ENCODE results near the gene STK10.

STK10 gene

DNA sequence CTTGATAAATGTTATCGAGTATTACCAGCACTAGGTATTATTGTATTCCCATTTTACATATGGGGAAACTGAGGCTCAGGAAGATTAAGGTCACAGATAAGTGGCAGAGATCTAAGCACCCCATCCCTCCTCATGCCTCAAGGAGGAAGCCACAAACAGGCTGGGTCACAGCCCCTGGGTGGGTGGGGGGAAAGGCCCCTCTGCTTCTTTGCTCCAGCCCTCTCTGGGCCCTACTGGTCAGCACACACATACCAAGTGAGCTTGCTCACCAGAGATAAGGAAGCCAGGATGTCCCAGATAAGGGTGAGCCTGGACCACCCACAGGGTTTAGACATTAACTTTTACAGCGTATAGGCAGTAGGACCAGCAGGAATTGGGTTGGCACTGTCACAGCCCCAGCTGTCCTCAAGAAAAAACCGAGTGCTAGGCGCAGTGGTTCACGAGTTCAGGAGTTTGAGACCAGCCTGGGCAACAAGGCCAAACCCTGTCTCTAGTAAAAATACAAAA, 45.3 kb downstream of the STK10 start:
- ATAC-seq: no peak

DNA sequence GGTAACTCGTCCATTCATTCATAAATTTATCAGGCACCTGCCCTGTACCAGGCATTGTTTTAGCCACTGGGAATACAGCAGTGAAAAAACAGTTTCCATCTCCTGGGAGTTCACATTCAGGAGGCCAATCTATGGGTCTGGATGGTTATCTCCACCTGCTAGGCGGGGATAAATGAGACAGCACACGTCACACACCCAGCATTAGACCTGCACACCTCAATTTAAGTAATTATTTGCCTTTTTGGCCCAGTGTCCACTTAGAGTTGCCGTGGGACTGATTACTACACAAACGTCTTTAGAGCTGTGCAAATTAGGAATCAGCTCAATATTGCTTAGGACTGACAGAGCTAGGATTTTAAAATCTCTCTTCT, 46.1 kb downstream of the STK10 start:
- DNase-seq (no peak), ATAC-seq (no peak)

More for the DNA sequence above, 45.3 kb downstream of the STK10 start:
- DNase-seq: no peak

DNA sequence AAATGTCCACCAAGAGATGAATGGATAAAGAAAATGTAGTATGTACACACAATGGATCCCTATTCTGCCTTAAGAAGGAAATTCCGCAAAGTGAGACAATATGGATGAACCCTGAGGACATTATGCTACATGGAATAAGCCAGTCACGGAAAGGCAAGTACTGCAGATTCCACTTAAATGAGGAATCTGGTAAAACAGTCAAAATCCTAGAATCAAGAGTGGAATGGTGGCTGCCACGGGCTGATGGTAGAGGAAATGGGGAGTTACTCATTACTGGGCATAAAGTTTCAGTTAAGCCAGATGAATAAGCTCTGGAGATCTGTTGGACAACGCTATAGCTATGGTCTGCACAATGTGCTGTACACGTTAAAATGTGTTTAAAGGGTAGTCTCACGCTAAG, 47.2 kb downstream of the STK10 start:
- DNase-seq: no peak
- ATAC-seq: no peak

DNA sequence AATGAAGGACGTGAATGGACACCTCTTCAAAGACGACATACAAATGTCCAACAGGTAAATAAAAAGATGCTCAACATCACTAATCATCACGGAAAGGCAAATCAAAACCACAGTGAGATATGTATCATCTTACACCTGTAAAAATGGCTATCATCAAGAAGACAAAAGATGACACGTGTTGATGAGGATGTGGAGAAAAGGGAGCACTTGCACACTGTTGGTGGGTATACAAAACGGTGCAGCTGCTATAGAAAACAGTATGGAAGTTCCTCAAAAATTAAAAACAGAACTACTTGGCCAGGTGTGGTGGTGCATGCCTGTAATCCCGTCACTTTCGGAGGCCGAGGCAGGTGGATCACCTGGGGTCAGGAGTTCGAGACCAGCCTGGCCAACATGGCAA, 47.9 kb downstream of the STK10 start:
- ATAC-seq (no peak), DNase-seq (no peak)

DNA sequence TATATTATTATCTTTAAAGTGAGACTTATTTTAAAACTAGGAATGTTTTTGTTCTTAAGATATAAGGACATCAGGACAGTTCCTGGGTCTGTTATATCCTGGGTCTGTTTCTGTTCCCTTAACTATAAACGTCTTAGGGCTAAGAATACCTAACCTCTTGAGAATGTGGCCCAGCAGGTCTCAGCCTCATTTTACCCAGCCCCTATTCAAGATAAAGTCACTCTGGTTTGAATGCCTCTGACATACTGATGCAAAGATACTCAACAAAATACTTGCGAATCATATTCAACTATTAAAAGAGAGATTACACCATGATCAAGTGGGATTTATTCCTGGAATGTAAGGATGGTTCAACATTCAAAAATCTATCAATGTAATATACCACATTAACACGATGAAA, 51.0 kb downstream of the STK10 start:
- DNase-seq (no peak), ATAC-seq (no peak)

DNA sequence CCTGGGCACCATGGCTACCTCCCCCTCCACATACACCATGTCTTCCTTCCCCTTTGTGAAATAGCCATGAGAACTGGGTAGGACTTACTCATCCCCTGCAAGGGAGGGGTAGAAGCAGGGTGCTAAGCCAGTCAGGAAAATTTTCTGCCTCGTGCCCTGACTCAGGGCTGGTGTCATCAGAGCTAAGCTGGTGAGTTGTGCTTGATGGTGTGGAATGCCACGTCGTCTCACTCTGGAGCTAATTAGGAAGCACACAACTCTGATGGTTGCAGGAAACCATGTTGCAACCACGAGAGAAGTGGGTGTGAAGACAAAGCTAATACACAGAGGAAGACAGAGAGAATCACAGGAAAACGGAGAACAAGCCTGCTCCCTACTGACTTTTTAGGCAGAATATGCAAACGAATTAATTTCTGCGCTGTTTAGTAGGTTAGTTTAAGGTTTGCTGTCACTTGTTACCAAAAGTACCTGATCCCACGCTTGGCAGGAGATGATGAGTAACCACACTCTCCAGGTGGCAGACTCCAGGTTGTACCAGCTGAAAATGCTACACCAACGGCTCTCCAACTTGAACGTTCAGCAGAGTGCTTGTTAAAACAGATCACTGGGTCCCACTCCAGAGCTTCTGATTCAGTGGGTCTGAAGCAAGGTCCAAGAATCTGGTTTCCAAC, 54.5 kb downstream of the STK10 start:
- DNase-seq: peak; percentile 68
- ATAC-seq: peak; percentile 100

DNA sequence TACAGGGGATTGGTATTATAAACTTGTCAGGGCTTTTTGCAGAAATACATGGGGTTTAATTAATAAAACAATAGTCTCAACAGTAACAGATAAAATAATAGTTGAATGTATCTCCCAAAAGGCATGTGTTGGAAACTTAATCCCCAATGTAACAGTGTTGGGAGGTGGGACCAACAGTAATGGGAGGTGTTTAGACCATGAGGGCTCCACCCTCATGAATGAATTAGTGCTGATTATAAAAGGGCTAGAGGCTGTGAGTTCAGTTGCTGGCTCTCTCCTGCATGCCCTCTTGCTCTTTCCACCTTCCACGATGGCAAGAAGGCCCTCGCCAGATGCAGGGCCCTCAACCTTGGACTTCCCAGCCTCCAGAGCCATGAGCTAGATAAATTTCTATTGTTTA, 56.3 kb downstream of the STK10 start:
- DNase-seq (no peak), ATAC-seq (no peak)

DNA sequence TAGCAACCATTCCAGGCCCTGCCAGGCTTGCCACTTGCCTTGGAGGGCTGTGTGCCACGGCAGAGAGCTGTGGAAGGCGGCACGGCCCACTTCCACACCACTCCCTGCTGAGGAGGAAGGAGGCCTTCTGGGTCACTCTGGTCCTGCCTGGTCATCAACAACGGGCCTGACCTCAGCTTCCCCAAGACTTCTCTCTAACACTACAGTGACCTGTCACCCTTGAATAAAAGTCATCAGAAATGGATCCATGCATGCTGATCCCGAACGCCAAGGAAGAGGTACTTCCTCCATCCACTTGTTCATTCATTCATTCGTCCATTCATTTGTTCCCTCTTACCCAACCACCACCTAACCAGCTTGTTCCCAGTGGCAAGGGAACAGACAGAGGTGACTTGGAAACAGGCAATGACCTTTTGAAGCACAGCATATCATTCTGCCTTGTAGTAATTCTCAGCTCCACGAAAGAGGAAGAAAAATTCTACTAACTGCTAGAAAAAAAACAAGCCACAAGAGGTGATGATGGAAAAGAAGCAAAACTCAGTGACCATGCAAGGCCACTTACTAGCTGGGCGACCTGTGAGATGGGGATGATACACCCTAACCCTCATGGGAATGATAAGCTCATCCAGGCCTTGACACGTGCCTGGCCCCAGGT, 58.6 kb downstream of the STK10 start:
- DNase-seq (no peak), ATAC-seq (no peak)

DNA sequence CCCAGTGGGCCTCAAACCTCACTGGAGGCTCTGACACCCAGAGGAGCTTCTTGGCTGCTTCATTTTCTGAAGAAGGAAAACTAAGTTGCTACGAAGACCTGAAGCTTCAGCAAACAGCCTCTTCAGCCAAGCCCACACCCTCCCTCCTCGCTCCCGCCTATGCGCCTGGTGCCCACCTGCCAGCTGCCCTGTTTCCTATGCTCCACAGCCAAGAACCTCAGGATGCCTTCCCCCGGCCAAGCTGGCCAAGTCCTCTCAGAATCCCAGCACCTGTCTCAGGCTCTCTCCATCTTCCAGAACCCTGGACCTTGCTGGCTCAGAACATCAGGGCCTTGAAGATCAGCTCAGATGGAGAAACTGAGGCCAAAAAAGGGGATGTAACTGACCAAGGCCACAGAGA, 60.4 kb downstream of the STK10 start:
- ATAC-seq (no peak), DNase-seq (no peak)

DNA sequence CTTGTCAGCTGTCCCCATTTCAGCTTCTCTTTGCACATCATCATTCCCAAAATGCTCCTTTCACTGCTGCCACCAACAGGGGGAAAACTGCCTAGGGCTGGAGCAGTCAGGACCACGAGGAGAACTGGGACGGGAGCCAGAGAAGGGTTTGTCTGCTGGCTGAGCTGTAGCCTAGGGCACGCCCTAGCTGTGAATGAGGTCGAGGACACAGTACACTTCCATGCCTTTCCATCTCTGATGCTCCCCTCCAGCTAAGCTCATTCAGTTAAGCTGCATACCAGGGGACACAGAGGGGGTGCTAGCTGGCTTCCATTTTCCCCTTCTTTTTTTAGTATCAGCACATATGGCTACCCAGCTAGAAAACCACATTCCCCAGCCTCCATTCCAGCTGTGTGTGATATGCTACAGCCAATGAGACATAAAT, 64.7 kb downstream of the STK10 start:
- DNase-seq (no peak), ATAC-seq (no peak)

DNA sequence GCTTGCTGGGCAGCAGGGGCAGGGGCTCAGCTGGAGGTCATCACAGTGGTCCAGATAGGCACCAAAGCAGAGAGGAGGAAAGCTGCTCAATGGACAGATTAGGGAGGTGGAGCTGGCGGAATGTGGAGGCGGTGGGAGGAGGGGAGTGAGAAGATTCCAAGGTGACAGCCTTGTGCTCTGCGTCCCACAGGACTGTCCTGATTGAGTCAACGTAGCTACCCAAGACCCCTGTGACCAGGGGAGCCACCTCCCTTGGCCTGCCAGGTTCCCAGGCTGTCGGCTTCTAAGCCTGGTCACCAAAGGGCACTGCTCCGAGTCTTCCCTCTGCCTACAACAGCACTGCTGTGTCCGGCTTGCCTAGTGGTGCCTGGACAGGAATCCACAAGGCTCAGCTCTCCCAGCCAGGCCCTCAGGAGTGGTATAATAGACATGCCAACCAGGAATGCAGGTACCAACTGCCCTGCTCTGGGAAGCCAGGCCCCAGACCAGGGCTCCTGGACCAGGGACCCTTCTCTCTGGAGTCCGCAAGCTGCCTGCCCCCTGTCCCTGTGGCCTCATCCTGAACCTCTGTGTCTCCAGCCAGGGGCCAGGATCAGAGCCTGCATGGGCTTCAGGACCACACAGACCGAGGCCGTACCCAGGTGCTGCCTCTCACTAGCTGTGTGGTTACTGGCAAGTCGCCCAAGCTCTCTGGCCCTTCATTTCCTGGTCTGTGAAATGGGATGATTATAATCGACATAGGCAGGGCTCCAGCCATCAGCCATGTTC, 67.9 kb downstream of the STK10 start:
- no peak for DNase-seq
- ATAC-seq: no peak

DNA sequence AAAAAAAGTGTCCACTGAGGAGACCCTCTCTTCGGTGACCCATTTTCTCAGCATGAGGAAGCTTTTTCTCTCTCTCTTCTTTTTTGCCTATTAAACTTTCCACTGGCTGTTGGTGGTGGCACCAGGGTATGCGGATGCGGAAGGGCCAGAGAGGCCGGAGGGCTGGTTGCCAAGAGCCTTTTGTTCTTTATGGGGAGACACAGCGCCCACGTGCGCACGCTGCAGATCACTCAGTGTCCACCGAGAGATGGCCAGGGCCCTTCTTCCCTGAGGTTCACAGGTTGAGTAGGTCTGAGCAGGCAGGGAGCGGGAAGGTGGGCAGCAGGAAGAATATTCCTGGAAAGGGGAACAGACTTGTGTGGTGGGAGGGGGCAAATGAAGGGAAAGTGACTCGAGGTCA, 69.1 kb downstream of the STK10 start:
- DNase-seq: no peak
- ATAC-seq: no peak

DNA sequence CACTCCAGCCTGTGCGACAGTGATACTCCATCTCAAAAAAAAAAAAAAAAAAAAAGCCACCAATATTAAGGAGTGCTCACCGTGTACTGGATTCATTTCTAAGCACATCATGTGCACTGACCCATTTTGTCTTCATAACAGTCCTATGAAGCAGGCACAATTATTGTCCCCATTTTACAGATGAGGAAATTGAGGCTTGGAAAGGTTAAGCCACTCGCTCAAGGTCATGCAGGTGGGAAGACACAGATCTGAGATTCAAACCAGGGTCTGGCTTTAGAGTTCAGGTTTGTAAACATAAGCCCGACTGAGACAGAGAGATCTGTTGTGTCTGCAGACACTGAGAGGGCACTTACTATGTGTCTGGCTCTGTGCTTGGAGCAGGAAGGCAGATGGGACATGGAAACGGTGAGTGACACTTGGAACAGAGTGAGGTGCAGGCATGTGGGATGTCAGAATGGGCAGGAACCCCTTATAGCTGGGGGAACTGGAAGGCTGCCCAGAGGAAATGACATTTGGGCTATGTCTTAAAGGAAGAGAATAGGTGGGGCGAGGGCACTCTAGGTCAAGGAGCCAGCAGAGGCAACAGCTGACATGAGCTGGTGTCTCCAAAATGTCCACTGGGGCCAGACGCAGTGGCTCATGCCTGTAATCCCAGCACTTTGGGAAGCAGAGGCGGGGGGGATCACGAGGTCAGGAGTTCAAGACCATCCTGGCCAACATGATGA, 69.9 kb downstream of the STK10 start:
- ATAC-seq (no peak), DNase-seq (no peak)

DNA sequence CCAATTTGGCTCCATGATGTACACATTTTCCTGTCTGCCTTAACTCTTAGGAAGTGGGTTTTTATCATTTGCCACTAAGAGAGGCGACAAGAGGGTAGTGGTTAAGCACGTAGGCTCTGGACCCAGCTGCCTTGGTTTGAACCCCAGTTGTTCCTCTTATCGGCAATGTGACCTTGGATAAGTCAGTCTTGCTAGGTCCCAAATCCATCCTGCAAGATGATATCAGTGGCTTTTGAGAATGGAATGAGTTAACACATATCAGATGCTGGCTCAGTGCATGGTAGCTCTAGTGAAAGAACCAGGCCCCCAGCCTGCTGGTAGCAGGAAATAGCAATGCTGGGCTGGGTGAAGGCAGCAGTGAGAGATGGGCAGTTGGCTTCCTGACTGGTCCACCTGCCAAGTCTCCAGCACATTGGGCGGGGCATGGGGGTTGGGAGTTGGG, 72.5 kb downstream of the STK10 start:
- ATAC-seq (no peak), DNase-seq (peak; percentile 34)

DNA sequence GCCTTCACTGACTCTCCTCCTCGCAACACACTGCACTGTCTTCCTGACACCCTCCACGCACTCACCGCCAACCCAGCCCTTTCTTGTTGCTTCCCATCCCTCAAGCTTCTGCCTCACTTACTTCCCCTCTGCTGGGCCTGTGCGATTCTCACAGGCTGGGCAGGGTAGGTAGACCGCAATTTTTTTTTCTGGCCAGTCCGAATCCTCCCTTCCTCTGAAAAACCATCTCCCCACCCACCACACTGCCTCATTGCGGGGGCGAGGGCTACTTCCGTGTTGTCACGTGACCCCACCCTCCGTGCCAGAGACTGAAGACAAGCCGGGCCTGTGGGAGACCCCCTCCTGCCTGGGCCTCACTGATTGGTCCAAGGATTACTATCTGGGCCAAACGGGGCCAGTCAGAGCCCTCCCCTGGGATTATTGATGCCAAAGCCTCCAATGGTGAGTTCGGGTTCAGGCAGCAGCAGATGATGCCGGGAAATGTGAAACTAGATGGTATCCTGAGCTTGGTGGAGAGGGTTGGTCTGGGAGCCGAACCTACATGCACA, 73.1 kb downstream of the STK10 start:
- ATAC-seq (peak; percentile 76), DNase-seq (peak; percentile 91)

DNA sequence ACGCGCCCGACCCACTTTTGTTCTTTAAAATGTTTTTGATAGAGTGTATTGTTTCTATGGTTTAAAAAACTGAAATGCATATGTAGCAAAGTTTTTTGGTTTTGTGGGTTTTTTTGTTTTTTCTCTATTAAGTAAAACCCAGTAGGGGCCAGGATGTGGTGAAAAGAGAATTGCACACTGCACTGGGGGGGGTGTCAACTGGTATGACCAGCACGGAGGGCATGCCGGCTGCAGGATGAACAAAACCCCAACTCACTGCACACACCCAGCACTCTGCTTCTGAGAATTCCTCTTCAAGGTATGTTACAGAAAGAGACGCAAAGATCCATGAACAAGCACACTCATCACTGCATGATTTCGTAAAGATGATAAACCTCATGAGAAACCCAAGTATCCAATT, 75.0 kb downstream of the STK10 start:
- DNase-seq (peak; percentile 74), ATAC-seq (peak; percentile 34)

DNA sequence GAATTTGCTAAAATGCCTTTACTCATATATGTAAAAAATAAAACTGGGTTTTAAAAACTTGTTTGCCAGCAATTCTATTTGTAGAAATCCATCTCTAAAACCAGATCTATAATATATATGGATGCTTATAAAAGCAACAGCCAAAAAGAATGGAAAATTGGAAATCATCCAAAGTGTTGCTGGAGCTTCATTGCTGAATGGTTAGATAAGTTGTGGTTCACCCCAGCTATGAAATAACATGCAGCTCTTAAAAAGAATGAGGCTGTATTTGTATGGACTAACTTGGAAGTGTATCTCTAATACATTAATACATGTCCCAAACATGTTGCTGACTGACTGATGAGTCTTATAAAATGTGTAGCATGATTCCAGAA, 76.2 kb downstream of the STK10 start:
- ATAC-seq: no peak
- DNase-seq: no peak

DNA sequence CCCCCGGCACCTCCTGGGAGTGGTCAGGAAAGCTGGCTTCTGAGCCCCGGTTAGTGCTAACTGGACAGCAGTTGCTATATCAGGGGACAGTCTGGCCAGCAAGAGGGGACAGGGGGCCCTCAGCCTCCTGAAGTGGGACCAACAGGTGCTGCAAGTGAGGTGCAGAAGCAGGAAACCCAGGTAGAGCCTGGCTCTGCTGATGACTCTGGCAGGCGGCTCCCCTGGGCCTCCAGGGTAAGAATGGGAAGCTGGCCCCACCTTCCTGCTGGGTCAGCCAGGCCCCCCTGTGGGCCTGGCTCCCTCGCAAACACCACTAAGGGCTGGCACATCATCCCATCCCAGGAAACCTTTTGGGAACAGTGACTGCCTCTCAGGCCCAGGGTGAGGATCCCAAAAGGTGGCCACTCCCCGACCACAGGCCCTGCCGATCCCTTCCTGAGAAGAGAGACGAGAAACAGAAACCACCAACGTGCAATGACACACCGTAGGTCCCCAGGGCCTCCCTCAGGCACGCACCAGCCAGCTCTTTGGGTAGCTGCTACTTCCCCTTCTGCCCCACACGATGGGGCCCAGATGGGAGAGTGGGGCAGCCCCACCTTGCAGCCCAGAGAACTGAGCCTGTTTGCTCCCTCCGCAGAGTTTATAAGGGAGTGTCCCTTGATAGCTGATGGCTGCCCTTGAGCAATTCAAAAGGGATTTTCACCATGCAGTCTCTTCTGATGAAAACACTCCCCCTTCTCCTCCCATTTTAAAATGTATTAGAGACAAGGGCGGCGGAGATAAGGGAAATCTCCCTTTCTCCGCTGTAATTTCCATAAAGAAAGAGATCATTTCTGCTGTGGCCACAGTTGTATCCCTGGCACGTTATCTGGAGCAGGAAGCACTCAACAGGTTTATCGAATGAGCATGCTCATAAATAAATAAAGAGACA, 76.8 kb downstream of the STK10 start:
- DNase-seq: peak; percentile 89
- peak; percentile 91 for ATAC-seq

DNA sequence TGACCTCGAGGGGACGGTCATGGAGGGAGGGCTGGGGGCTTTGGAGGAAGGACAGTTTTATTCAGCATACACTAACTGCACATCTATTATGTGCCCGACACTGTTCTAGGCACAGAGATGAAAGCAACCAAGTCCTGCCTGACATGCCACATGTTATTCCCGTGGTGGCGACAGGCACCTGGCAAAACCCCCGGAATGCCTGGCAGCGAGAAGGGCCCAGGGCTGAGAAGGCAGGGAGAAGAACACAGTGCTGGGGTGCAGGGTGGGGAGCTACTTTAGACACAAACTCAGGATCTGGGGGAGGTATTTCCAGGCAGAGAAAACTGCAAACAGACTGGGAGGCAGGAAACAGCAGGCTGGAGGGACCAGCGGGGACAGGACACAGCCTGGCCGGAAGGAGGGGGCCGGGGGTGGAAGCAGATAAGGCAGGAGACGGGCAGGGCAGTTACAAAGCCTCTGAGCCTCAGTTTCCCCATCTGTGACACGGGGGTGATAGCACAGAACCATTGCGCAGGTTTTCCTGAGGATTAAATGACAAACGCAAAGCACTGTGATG, 77.7 kb downstream of the STK10 start:
- no peak for ATAC-seq
- no peak for DNase-seq

DNA sequence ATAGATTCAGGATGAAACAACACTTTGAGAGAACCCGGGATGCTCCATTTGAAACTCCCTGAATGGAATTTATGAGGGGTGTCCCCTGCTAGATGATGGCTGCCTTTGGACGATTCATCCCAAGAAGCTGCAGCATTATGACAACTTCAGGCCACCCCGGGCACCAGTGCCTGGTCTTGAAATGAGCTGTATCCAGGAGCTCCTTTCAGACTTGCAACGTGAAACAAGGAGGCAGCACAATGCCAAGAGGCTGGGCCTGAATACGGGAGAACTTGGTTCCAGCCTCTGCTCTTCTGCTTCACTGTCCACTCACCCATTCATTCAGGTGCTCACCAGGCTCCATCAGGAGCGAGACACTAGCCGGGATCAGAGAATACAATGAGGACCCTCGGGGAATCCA, 78.3 kb downstream of the STK10 start:
- DNase-seq (no peak), ATAC-seq (no peak)

DNA sequence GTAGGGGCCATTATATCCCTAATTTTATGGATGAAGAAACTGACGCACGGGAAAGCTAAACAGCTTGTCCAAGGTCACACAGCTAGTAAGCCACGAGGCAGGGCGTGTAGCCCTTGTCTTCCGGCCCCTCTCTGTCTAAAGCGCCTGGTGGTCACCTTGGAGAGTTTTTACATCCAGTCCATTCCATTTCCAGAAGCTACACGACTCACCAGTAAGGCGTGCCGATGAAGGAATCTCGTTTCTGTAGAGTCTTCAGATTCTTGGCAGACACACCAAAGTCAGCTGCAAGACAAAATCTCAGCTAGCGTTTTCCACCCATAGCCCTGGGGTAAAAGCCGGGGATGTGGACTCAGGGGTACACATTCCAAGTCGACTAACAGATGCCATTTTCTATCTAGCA, 80.5 kb downstream of the STK10 start:
- no peak for ATAC-seq
- no peak for DNase-seq

All from stimulated activated naive CD8-positive, alpha-beta T cell treated with anti-CD3 and anti-CD28 coated beads, Interleukin-15, Interleukin-2, amounts not matched to agents 100 U/mL and 50 U/mL, for 24 hours (primary cell).